Activated CD4-positive, alpha-beta T cell treated with anti-CD3 and anti-CD28 coated beads for 36 hours (primary cell): ENCODE results near the gene LCLAT1. TPM values are rescaled to one million over a fixed set of nuclear protein-coding genes. Genes with fewer than 3 reads are reported as not detected.

ENCODE experiments used
- ATAC-seq: fragments of 200-7000 bp; cut with Tn5 transposase; one replicate; pipeline ENCODE4 v1.10.0; 2021; ENCODE audit warnings: mild to moderate bottlenecking, moderate library complexity
- CTCF ChIA-PET: fragments of 350-600 bp; sonication (Branson Sonifier 250); formaldehyde crosslinking; loops from one replicate; lab custom pipeline; 2021; ENCODE audit warnings: antibody characterized with exemption; lab: Charles Lee
- POLR2A ChIA-PET: fragments of 350-600 bp; sonication (Branson Sonifier 250); formaldehyde crosslinking; loops from one replicate; lab custom pipeline; 2021; ENCODE audit warnings: antibody characterized with exemption, inconsistent platforms; lab: Charles Lee
- DNase-seq: peaks from one replicate; pipeline ENCODE4 v3.0.0-alpha.2; 2020
- H3K27ac Mint-ChIP-seq: one replicate; pipeline ENCODE4 v1.8.0; 2021; ENCODE audit warnings: mixed read lengths
- H3K27me3 Mint-ChIP-seq: one replicate; pipeline ENCODE4 v1.8.0; 2021; ENCODE audit warnings: mixed read lengths
- H3K36me3 Mint-ChIP-seq: one replicate; pipeline ENCODE4 v1.8.0; 2021; ENCODE audit warnings: low read depth, mixed read lengths
- H3K4me1 Mint-ChIP-seq: one replicate; pipeline ENCODE4 v1.8.0; 2021; ENCODE audit warnings: mixed read lengths
- H3K4me3 Mint-ChIP-seq: one replicate; pipeline ENCODE4 v1.8.0; 2021; ENCODE audit warnings: mild to moderate bottlenecking, moderate library complexity, mixed read lengths
- H3K9me3 Mint-ChIP-seq: one replicate; pipeline ENCODE4 v1.8.0; 2021; ENCODE audit warnings: low read depth, mixed read lengths
- intact Hi-C, 2 experiments: fragments of 100-400 bp; cut with DNase I in 1 of 2; cut with micrococcal nuclease in 1 of 2; formaldehyde crosslinking; loops; one replicate each; pipeline versions ENCODE4 v1.14.2 to v1.15.1; 2022 to 2024; cut with DNase I, micrococcal nuclease
- total RNA-seq, 2 experiments: library from RNA; stranded (reverse); gene quantifications; one replicate each; pipeline ENCODE4 v1.2.3, GENCODE V29; 2021

Gene LCLAT1
- total RNA-seq, 2 experiments from 2014 or later: 18.5 to 21.7 TPM

- intact Hi-C loops: no loop called here
- no peaks in the 10 kb centered on the region for H3K9me3 Mint-ChIP-seq
- H3K4me3 Mint-ChIP-seq: no peak overlapping the region
- ChIA-PET CTCF (interaction anchor here (0.7 to 1.1 kb wide), 4 partner anchors 9 to 402 kb away, joined by 3 to 5 read pairs (median 3); no protein-coding TSS in a partner anchor), POLR2A (interaction anchor here (1.1 kb wide), 1 partner anchor 419 kb away, joined by 5 read pairs; the partner anchor contains the start of gene YPEL5)
- ATAC-seq (peak; percentile 87), DNase-seq (peak; percentile 62)
- H3K36me3 Mint-ChIP-seq: peaks cover 20% of the 10 kb centered on the region
- H3K27me3 Mint-ChIP-seq: no peaks in the 10 kb centered on the region
- H3K4me1 Mint-ChIP-seq: peaks cover 15% of the 10 kb centered on the region
- H3K27ac Mint-ChIP-seq: peak overlapping the region; percentile 65
Measured at GRCh38 chr2:30565851-30566358, 118.9 kb downstream of the LCLAT1 start.

- Mint-ChIP-seq H3K4me1 (peaks cover 13% of the 10 kb centered on the region), H3K27ac (no peak overlapping the region), H3K9me3 (no peaks in the 10 kb centered on the region), H3K36me3 (peaks cover 20% of the 10 kb centered on the region), H3K27me3 (no peaks in the 10 kb centered on the region), H3K4me3 (no peak overlapping the region)
- ChIA-PET CTCF (interaction anchor here (0.9 to 1.1 kb wide), 2 partner anchors 8 to 402 kb away, joined by 3 to 5 read pairs; no protein-coding TSS in a partner anchor), POLR2A (interaction anchor here (1.1 kb wide), 1 partner anchor 420 kb away, joined by 5 read pairs; the partner anchor contains the start of gene YPEL5)
- intact Hi-C loops: no loop called here
- ATAC-seq (no peak), DNase-seq (no peak)
Measured at GRCh38 chr2:30566631-30567030, 119.6 kb downstream of the LCLAT1 start.

- ChIA-PET CTCF (no interaction called here), POLR2A (no interaction called here)
- intact Hi-C loops: no loop called here
- ATAC-seq (no peak), DNase-seq (no peak)
- Mint-ChIP-seq H3K4me1 (peaks cover 13% of the 10 kb centered on the region), H3K4me3 (no peak overlapping the region), H3K27me3 (no peaks in the 10 kb centered on the region), H3K36me3 (peaks cover 19% of the 10 kb centered on the region), H3K27ac (no peak overlapping the region), H3K9me3 (no peaks in the 10 kb centered on the region)
Measured at GRCh38 chr2:30567317-30567716, 120.3 kb downstream of the LCLAT1 start.

- Mint-ChIP-seq H3K4me3 (no peak overlapping the region), H3K9me3 (no peaks in the 10 kb centered on the region), H3K27ac (no peak overlapping the region), H3K4me1 (peaks cover 12% of the 10 kb centered on the region), H3K36me3 (peaks cover 12% of the 10 kb centered on the region), H3K27me3 (no peaks in the 10 kb centered on the region)
- DNase-seq: no peak
- ATAC-seq: no peak
- CTCF ChIA-PET: interaction anchor here (1.8 kb wide), 1 partner anchor 362 kb away, joined by 8 read pairs; no protein-coding TSS in a partner anchor
- intact Hi-C loops: no loop called here
- POLR2A ChIA-PET: no interaction called here
Measured at GRCh38 chr2:30569946-30570345, 122.9 kb downstream of the LCLAT1 start.

GRCh38 chr2:30577151-30577550 lies 130.1 kb downstream of the LCLAT1 start:
- POLR2A ChIA-PET: no interaction called here
- ATAC-seq (no peak), DNase-seq (no peak)
- CTCF ChIA-PET: interaction anchor here (1.0 kb wide), 1 partner anchor 412 kb away, joined by 7 read pairs; no protein-coding TSS in a partner anchor
- intact Hi-C loops: no loop called here
- Mint-ChIP-seq H3K4me3 (no peak overlapping the region), H3K36me3 (peaks cover 8% of the 10 kb centered on the region), H3K9me3 (no peaks in the 10 kb centered on the region), H3K4me1 (peaks cover 5% of the 10 kb centered on the region), H3K27me3 (no peaks in the 10 kb centered on the region), H3K27ac (no peak overlapping the region)

- no peaks in the 10 kb centered on the region for H3K27me3 Mint-ChIP-seq
- H3K36me3 Mint-ChIP-seq: peaks cover 10% of the 10 kb centered on the region
- no peaks in the 10 kb centered on the region for H3K9me3 Mint-ChIP-seq
- peaks cover 5% of the 10 kb centered on the region for H3K4me1 Mint-ChIP-seq
- intact Hi-C loops: no loop called here
- ATAC-seq: no peak
- CTCF ChIA-PET: no interaction called here
- no peak overlapping the region for H3K27ac Mint-ChIP-seq
- POLR2A ChIA-PET: no interaction called here
- no peak for DNase-seq
- no peak overlapping the region for H3K4me3 Mint-ChIP-seq
Measured at GRCh38 chr2:30580391-30580790, 133.3 kb downstream of the LCLAT1 start.

- Mint-ChIP-seq H3K27me3 (no peaks in the 10 kb centered on the region), H3K27ac (no peak overlapping the region), H3K4me3 (no peak overlapping the region), H3K36me3 (peaks cover 21% of the 10 kb centered on the region), H3K4me1 (peaks cover 5% of the 10 kb centered on the region), H3K9me3 (no peaks in the 10 kb centered on the region)
- no peak for ATAC-seq
- intact Hi-C loops: no loop called here
- POLR2A ChIA-PET: no interaction called here
- DNase-seq: no peak
- CTCF ChIA-PET: interaction anchor here (0.6 to 1.5 kb wide), 4 partner anchors 37 to 418 kb away, joined by 3 to 4 read pairs (median 3); no protein-coding TSS in a partner anchor
Measured at GRCh38 chr2:30582521-30582920, 135.5 kb downstream of the LCLAT1 start.

GRCh38 chr2:30583204-30583749 lies 136.2 kb downstream of the LCLAT1 start:
- intact Hi-C loops: no loop called here
- CTCF ChIA-PET: interaction anchor here (0.6 to 1.5 kb wide), 4 partner anchors 61 to 419 kb away, joined by 3 to 4 read pairs (median 3); no protein-coding TSS in a partner anchor
- Mint-ChIP-seq H3K4me1 (peaks cover 5% of the 10 kb centered on the region), H3K4me3 (no peak overlapping the region), H3K9me3 (no peaks in the 10 kb centered on the region), H3K27me3 (no peaks in the 10 kb centered on the region), H3K27ac (no peak overlapping the region), H3K36me3 (peaks cover 21% of the 10 kb centered on the region)
- no peak for DNase-seq
- no peak for ATAC-seq
- POLR2A ChIA-PET: interaction anchor here (0.6 kb wide), 1 partner anchor 99 kb away, joined by 3 read pairs; no protein-coding TSS in a partner anchor

GRCh38 chr2:30584116-30584515 lies 137.1 kb downstream of the LCLAT1 start:
- DNase-seq (no peak), ATAC-seq (no peak)
- H3K27ac Mint-ChIP-seq: no peak overlapping the region
- CTCF ChIA-PET: no interaction called here
- no peak overlapping the region for H3K4me3 Mint-ChIP-seq
- H3K27me3 Mint-ChIP-seq: no peaks in the 10 kb centered on the region
- intact Hi-C loops: no loop called here
- peaks cover 5% of the 10 kb centered on the region for H3K4me1 Mint-ChIP-seq
- no peaks in the 10 kb centered on the region for H3K9me3 Mint-ChIP-seq
- POLR2A ChIA-PET: no interaction called here
- H3K36me3 Mint-ChIP-seq: peaks cover 21% of the 10 kb centered on the region

- Mint-ChIP-seq H3K36me3 (peaks cover 20% of the 10 kb centered on the region), H3K4me1 (no peaks in the 10 kb centered on the region), H3K27ac (no peak overlapping the region), H3K9me3 (no peaks in the 10 kb centered on the region), H3K4me3 (no peak overlapping the region), H3K27me3 (no peaks in the 10 kb centered on the region)
- DNase-seq: no peak
- CTCF ChIA-PET: no interaction called here
- POLR2A ChIA-PET: no interaction called here
- no peak for ATAC-seq
- intact Hi-C loops: no loop called here
Measured at GRCh38 chr2:30588994-30589393, 141.9 kb downstream of the LCLAT1 start.

GRCh38 chr2:30590407-30590806 lies 143.4 kb downstream of the LCLAT1 start:
- POLR2A ChIA-PET: no interaction called here
- DNase-seq: no peak

GRCh38 chr2:30591186-30591585 lies 144.1 kb downstream of the LCLAT1 start:
- H3K9me3 Mint-ChIP-seq: no peaks in the 10 kb centered on the region
- ATAC-seq: no peak
- H3K36me3 Mint-ChIP-seq: peaks cover 14% of the 10 kb centered on the region
- H3K27me3 Mint-ChIP-seq: no peaks in the 10 kb centered on the region
- CTCF ChIA-PET: interaction anchor here (0.6 to 2.6 kb wide), 5 partner anchors 10 to 422 kb away, joined by 3 to 6 read pairs (median 3); no protein-coding TSS in a partner anchor
- POLR2A ChIA-PET: no interaction called here
- no peaks in the 10 kb centered on the region for H3K4me1 Mint-ChIP-seq
- intact Hi-C loops: no loop called here
- no peak overlapping the region for H3K4me3 Mint-ChIP-seq
- H3K27ac Mint-ChIP-seq: no peak overlapping the region
- no peak for DNase-seq

More at GRCh38 chr2:30590407-30590806, 143.4 kb downstream of the LCLAT1 start:
- H3K9me3 Mint-ChIP-seq: no peaks in the 10 kb centered on the region
- peaks cover 14% of the 10 kb centered on the region for H3K36me3 Mint-ChIP-seq
- ATAC-seq: no peak
- CTCF ChIA-PET: interaction anchor here (0.6 to 2.6 kb wide), 2 partner anchors 119 to 382 kb away, joined by 3 to 6 read pairs; no protein-coding TSS in a partner anchor
- H3K4me1 Mint-ChIP-seq: no peaks in the 10 kb centered on the region
- intact Hi-C loops: no loop called here
- H3K4me3 Mint-ChIP-seq: no peak overlapping the region
- no peak overlapping the region for H3K27ac Mint-ChIP-seq
- H3K27me3 Mint-ChIP-seq: no peaks in the 10 kb centered on the region
